BJ (cell line): ENCODE results near the gene FIP1L1. TPM values are rescaled to one million over a fixed set of nuclear protein-coding genes. Genes with fewer than 3 reads are reported as not detected.

Experiments used
- CTCF ChIA-PET: fragments of 350-600 bp; formaldehyde crosslinking; extraction: SDS; loops from one replicate; lab custom pipeline; 2021; ENCODE audit warnings: antibody characterized with exemption, inconsistent platforms; lab: Yijun Ruan, JAX
- POLR2A ChIA-PET: fragments of 300-600 bp; sonication (Branson Sonifier 250); formaldehyde crosslinking; extraction: SDS; loops from one replicate; lab custom pipeline; 2021; ENCODE audit warnings: antibody characterized with exemption; lab: Charles Lee
- DNase-seq: peaks from one replicate; pipeline ENCODE4 v3.0.0-alpha.2; 2011; ENCODE audit warnings: low read depth
- H3K27me3 ChIP-seq: 2 replicates; pipeline ENCODE4 v1.6.0; 2011; ENCODE audit warnings: low read length; ENCODE audit not compliant: control insufficient read depth, insufficient read depth
- H3K36me3 ChIP-seq: 2 replicates; pipeline ENCODE4 v1.5.1; 2011; ENCODE audit warnings: low read length; ENCODE audit not compliant: control insufficient read depth, insufficient read depth
- H3K4me3 ChIP-seq: 2 replicates; pipeline ENCODE4 v1.5.1; 2011; ENCODE audit warnings: low read depth, mild to moderate bottlenecking, control low read depth, low read length
- CTCF ChIP-seq: IDR thresholded peaks from 2 replicates; pipeline ENCODE4 v1.5.1; 2011; ENCODE audit warnings: low read depth, mild to moderate bottlenecking, control low read depth, inconsistent platforms, low read length, moderate library complexity; ENCODE audit not compliant: insufficient read depth
- polyA plus RNA-seq: library from polyadenylated mRNA; depleted of rRNA; stranded (reverse); fragments of >200 nt; gene quantifications from 2 replicates; pipeline ENCODE4 v1.2.3, GENCODE V29; 2011

Gene FIP1L1
- polyA plus RNA-seq, 1 experiment, result 14.2 TPM

GRCh38 chr4:53436251-53436650 is 58.8 kb downstream of the FIP1L1 start:
- ChIA-PET CTCF (interaction anchor here (1.1 kb wide), 1 partner anchor 13 kb away, joined by 3 read pairs; no protein-coding TSS in a partner anchor), POLR2A (no interaction called here)

GRCh38 chr4:53441564-53441963 is 64.1 kb downstream of the FIP1L1 start:
- no peak overlapping the region for H3K4me3 ChIP-seq
- no peak for DNase-seq
- peaks cover 5% of the 10 kb centered on the region; the same call in 1 of the 2 replicates for H3K36me3 ChIP-seq
- POLR2A ChIA-PET, result no interaction called here
- no peak for TF ChIP-seq CTCF
- no peaks in the 10 kb centered on the region for H3K27me3 ChIP-seq
- CTCF ChIA-PET, result no interaction called here

More at GRCh38 chr4:53436251-53436650, 58.8 kb downstream of the FIP1L1 start:
- no peak overlapping the region for H3K4me3 ChIP-seq
- H3K36me3 ChIP-seq, result no peaks in the 10 kb centered on the region
- no peaks in the 10 kb centered on the region for H3K27me3 ChIP-seq
- no peak for DNase-seq
- TF ChIP-seq CTCF, result no peak

- TF ChIP-seq CTCF, result no peak
- ChIA-PET POLR2A (no interaction called here), CTCF (no interaction called here)
- Histone ChIP-seq H3K36me3 (peaks cover 5% of the 10 kb centered on the region; the same call in 1 of the 2 replicates), H3K27me3 (no peaks in the 10 kb centered on the region), H3K4me3 (no peak overlapping the region)
- no peak for DNase-seq
Measured at GRCh38 chr4:53444954-53445353, 67.5 kb downstream of the FIP1L1 start.

- no peak for DNase-seq
- ChIA-PET CTCF (interaction anchor here (0.6 to 0.7 kb wide), 2 partner anchors 45 to 1935 kb away, joined by 3 to 4 read pairs; no protein-coding TSS in a partner anchor), POLR2A (no interaction called here)
- Histone ChIP-seq H3K36me3 (peaks cover 4% of the 10 kb centered on the region; the same call in 1 of the 2 replicates), H3K4me3 (no peak overlapping the region), H3K27me3 (no peaks in the 10 kb centered on the region)
- no peak for TF ChIP-seq CTCF
Measured at GRCh38 chr4:53450773-53451172, 73.3 kb downstream of the FIP1L1 start.

- Histone ChIP-seq H3K36me3 (peaks cover 4% of the 10 kb centered on the region; the same call in 1 of the 2 replicates), H3K4me3 (no peak overlapping the region), H3K27me3 (no peaks in the 10 kb centered on the region)
- no peak for DNase-seq
- CTCF ChIA-PET, result interaction anchor here (0.7 kb wide), 1 partner anchor 10 kb away, joined by 3 read pairs; no protein-coding TSS in a partner anchor
- TF ChIP-seq CTCF, result no peak
- POLR2A ChIA-PET, result no interaction called here
Measured at GRCh38 chr4:53453385-53453784, 75.9 kb downstream of the FIP1L1 start.
